AG04450 (cell line): ENCODE results near the gene SF3A2. TPM values are rescaled to one million over a fixed set of nuclear protein-coding genes. Genes with fewer than 3 reads are reported as not detected.
A peak's percentile ranks its signal among the peaks of the same experiment; 100 is the strongest.

Source experiments
- CTCF ChIA-PET: fragments of 300-600, 350-600 bp; formaldehyde crosslinking; extraction: SDS; loops from one replicate; lab custom pipeline; 2022; ENCODE audit warnings: antibody characterized with exemption, inconsistent platforms; lab: Charles Lee
- POLR2A ChIA-PET: fragments of 350-600 bp; formaldehyde crosslinking; extraction: SDS; loops from one replicate; lab custom pipeline; 2021; ENCODE audit warnings: antibody characterized with exemption, inconsistent platforms; lab: Yijun Ruan, JAX
- DNase-seq: peaks from one replicate; pipeline ENCODE4 v3.0.0-alpha.2; 2011; ENCODE audit warnings: low read depth, low spot score
- H3K27ac ChIP-seq: one replicate; pipeline ENCODE4 v1.5.1; 2012; ENCODE audit warnings: low read depth, low read length, control low read depth
- H3K27me3 ChIP-seq: one replicate; pipeline ENCODE4 v1.6.0; 2012; ENCODE audit warnings: low read length; ENCODE audit not compliant: control insufficient read depth, insufficient read depth
- H3K4me3 ChIP-seq: 2 replicates; pipeline ENCODE4 v1.5.1; 2011; ENCODE audit warnings: mild to moderate bottlenecking, low read depth, low read length, control low read depth
- H3K9me3 ChIP-seq: 2 replicates; pipeline ENCODE4 v1.5.1; 2012; ENCODE audit warnings: low read length; ENCODE audit not compliant: control insufficient read depth, insufficient read depth
- CTCF ChIP-seq: IDR thresholded peaks from 2 replicates; pipeline ENCODE4 v1.5.1; 2011; ENCODE audit warnings: low read depth, low read length, control low read depth, inconsistent platforms
- polyA plus RNA-seq: library from polyadenylated mRNA; depleted of rRNA; stranded (reverse); fragments of >200 nt; gene quantifications from 2 replicates; pipeline ENCODE4 v1.2.3, GENCODE V29; 2011

The SF3A2 gene
- polyA plus RNA-seq, 1 experiment, result 7.0 TPM

DNA sequence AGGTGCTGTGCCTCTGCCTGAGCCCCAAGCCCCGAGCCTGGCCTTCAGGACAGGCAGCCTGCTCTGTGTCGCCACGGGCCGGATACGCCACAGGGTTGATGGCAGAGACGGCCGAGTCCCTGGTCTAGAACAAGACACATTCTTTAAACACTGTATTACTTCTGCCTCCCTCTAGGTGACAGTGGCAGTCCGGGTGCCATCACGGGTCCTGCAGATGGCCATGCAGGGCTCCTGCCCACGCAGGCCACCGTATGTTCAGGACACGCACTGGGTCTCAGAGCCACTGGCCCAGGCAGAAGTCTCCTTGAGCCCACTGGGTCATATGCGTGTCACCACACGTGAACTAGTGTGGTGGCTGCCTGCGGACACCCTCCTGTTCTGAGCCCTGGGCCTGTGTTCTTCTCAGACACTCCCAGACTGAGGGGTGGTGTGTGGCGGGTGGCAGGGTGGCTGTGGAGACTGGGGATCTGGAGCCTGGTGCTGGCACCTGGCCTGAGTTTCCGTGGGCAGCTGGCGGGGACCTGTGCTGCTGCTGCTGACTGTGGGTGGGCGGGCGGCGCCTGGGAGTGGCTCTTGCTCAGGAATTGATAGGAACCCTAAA, 4.9 kb upstream of the SF3A2 start:
- ChIA-PET POLR2A (interaction anchor here (0.7 to 0.9 kb wide), 2 partner anchors 49 to 86 kb away, joined by 4 read pairs; no protein-coding TSS in a partner anchor), CTCF (interaction anchor here (0.5 to 0.9 kb wide), 2 partner anchors 57 to 212 kb away, joined by 3 to 7 read pairs; no protein-coding TSS in a partner anchor)
- H3K9me3 ChIP-seq, result no peaks in the 10 kb centered on the region; the same call in 1 of the 2 replicates
- H3K27me3 ChIP-seq, result no peaks in the 10 kb centered on the region
- no peak for TF ChIP-seq CTCF
- H3K4me3 ChIP-seq, result no peak overlapping the region
- DNase-seq, result no peak
- peak overlapping the region; percentile 21 for H3K27ac ChIP-seq

GRCh38 chr19:2232286-2233151, 4.1 kb upstream of the SF3A2 start:
- H3K27ac ChIP-seq, result no peak overlapping the region
- DNase-seq, result no peak
- CTCF ChIA-PET, result interaction anchor here (1.0 to 1.2 kb wide), 2 partner anchors 42 to 83 kb away, joined by 3 to 4 read pairs; no protein-coding TSS in a partner anchor
- no peak overlapping the region for H3K4me3 ChIP-seq
- peaks cover 3% of the 10 kb centered on the region for H3K9me3 ChIP-seq
- POLR2A ChIA-PET, result no interaction called here
- TF ChIP-seq CTCF, result no peak
- no peaks in the 10 kb centered on the region for H3K27me3 ChIP-seq

- H3K9me3 ChIP-seq, result peaks cover 5% of the 10 kb centered on the region
- no peak overlapping the region for H3K4me3 ChIP-seq
- ChIA-PET POLR2A (interaction anchor here (0.5 kb wide), 2 partner anchors 280 to 1081 kb away, joined by 3 to 4 read pairs; no protein-coding TSS in a partner anchor), CTCF (interaction anchor here (1.0 to 1.2 kb wide), 2 partner anchors 40 to 82 kb away, joined by 3 to 4 read pairs; no protein-coding TSS in a partner anchor)
- no peaks in the 10 kb centered on the region for H3K27me3 ChIP-seq
- no peak overlapping the region for H3K27ac ChIP-seq
- no peak for DNase-seq
- TF ChIP-seq CTCF, result no peak
Observed at GRCh38 chr19:2233601-2234280, 2.9 kb upstream of the SF3A2 start.

DNA sequence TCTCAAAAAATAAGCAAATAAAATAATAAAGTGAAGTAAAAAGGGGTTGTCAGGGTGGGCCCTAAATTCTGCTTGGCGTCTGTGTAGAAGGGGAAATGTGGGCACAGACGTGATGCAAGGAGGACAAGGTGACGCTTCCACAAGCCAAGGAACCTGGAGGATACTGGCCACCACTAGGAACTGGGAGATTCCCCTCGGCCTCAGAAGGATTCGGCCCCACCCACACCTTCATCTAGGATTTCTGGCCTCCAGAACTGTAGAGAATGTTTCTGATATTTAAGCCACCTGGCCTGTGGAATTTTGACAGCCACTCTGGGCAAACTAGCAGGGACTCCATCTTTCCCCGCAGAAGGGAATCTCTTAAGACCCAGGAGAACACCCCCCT, 1.6 kb upstream of the SF3A2 start:
- Histone ChIP-seq H3K27me3 (no peaks in the 10 kb centered on the region), H3K4me3 (peak overlapping the region; percentile 83), H3K9me3 (peaks cover 5% of the 10 kb centered on the region), H3K27ac (no peak overlapping the region)
- no peak for DNase-seq
- ChIA-PET CTCF (interaction anchor here (1.3 to 1.9 kb wide), 2 partner anchors 79 kb away, joined by 4 to 7 read pairs; no protein-coding TSS in a partner anchor), POLR2A (interaction anchor here (1.7 kb wide), 1 partner anchor 35 kb away, joined by 5 read pairs; no protein-coding TSS in a partner anchor)
- no peak for TF ChIP-seq CTCF
